DMS 273 (cell line): ENCODE measurements around the gene MARCKSL1.

Experiments
- DNase-seq: peaks from one replicate; lab custom pipeline; 2025; ENCODE audit not compliant: unreplicated experiment; lab: John Stamatoyannopoulos, UW

The MARCKSL1 gene

DNA sequence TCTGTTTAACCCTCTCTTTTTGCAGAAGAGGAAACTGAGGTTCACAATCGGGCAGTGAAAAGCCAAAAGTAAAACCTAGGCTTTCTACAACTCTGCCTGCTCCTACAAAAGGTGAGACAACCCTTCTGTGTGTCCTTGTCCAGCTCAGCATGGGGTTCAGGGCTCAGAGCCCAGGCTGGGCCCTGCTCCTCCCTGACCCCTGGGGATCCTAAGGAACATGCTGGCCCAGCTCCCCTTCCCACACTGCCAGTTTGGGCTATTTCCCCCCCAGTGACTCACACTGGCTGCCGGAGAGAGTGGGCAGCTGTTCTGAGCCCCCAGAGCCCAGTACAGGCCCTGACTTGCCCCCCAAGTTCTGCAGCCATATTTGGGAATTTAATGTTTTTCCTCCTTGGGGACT, 17.4 kb upstream of the MARCKSL1 start:
- DNase-seq = peak; percentile 53

DNA sequence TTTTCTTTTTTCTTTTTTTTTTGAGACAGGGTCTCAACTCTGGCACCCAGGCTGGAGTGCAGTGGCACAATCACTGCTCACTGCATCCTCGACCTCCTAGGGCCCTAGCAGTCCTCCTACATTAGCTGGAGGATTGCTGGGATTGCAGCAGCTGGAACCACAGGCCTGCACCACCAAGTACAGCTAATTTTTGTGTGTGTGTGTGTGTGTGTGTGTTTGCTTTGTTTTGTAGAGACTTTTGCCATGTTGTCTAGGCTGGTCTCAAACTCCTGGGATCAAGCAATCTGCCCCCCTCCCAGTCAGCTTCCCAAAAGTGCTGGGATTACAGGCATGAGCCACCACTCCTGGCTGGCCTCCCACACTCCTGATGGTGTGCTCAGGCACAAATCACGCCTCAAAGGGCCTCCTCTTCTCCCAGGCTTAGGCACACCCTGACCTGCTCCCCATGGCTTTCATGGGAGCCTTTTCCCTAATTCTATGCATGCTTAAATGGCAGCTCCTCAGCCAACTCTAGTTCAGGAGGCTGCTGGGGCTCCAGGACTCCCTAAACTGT, 16.9 kb upstream of the MARCKSL1 start:
- DNase-seq = peak; percentile 41

DNA sequence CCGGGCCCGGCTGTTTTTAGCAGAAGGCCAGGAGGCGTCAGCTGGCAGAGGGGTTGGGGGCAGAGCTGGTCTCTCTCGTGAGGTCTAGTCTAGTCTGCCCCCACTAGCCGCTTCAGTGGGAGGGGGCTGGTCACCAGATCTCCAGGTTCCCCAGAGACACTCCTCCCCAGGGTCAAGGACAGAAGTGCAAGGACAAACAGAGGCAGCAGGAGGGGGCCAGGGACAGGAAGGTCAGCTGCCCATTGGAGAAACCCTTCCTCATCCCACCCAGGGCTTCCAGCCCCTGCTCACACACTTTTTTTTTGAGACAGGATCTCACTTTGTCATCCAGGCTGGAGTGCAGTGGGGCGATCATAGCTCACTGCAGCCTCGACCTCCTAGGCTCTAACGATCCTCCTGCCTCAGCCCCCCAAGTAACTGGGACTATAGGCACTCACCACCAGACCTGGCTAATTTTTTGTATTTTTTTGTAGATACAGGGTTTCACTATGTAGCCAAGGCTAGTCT, 16.3 kb upstream of the MARCKSL1 start:
- no peak for DNase-seq

DNA sequence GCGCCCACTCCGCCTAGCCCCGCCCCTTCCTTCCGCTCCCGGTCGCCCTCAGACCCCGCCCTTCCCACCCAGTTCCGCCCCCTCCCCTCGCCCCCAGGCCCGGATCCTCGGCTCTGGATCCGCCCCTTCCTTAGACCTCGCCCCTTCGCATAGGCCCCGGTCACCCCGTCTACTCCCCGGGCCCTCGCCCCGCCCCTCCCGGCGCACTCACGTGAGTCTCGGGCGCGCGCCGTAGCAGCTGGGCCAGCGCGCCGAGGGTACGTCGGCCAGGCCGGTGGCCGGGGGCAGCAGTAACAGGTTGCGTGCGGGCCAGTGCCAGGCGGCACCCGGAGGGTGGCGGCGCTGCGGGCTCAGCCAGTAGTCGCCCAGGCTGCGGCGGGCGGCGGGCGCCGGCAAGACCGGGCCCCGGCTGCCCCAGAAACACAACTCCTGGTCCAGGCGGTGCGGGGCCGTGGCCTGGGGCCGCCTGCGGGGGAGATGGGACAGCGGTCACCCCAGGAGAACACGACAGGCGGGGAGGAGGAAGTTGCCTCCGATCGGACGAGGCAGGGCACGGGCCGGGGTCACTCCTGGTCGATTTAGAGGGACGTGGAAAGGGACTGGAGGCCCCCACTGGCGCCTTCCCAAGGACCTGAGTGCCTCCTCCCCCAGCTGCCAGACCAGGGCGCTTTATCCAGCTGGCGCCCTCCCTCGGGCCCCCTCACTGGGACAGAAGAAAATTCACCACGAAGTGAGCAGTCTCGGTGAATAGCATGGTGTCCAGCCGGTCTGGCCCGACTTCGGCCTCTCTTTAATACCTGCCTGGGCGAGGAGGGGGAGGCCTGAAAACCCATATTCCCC, 15.6 kb upstream of the MARCKSL1 start:
- DNase-seq = peak; percentile 99

DNA sequence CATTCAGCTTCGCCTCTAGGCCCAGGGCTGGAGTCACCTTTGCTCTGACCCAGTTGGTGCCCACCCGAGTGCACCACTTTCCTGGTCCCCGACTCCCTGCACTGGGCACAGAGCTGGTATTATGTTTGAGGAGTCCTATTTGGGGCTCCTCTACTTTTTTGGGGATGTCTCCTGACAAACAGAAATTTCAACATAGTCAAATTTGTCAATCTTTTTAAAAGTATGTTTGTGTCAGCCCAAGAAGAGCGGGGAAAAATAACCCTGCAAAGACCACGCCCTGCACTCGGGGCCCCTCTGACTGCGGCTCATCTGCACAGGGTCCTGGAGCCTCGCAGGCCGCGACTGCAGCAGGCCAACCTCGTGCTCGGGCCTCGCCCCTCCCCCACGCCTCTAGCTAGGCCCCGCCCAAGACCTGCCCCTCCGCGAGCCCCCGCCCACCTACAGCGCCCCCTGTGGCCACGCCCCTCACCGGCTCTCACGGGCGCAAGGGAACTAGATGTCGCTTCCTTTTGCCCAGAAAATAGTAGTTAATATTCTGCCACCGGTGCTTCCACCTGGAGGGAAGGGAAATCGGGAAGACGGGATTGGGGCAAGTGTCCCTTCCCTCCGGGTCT, 14.9 kb upstream of the MARCKSL1 start:
- peak; percentile 92 for DNase-seq

DNA sequence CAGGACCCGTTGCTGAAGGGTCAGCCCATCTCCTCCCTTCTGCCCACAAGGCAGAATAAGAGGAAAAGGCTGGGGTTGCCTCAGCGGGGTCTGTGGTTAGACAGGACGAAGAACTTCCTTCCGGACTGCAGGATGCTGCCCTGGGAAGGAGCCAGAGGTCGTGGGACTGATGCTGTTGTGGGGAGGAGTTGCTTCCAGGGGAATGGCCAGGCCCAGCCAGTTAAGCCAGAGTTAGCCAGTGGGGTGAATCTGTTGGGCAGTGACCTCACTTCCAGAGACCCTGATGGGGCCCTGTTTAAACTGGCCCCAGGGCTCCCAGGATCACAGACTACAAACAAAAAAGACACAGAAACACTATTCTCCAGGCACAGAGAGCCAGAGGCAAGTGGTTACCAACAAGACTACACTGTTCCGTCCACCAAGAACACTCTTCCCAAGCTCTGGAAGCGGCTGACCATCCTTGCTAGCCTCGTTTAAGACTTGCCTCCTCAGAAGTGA, 13.2 kb upstream of the MARCKSL1 start:
- no peak for DNase-seq

DNA sequence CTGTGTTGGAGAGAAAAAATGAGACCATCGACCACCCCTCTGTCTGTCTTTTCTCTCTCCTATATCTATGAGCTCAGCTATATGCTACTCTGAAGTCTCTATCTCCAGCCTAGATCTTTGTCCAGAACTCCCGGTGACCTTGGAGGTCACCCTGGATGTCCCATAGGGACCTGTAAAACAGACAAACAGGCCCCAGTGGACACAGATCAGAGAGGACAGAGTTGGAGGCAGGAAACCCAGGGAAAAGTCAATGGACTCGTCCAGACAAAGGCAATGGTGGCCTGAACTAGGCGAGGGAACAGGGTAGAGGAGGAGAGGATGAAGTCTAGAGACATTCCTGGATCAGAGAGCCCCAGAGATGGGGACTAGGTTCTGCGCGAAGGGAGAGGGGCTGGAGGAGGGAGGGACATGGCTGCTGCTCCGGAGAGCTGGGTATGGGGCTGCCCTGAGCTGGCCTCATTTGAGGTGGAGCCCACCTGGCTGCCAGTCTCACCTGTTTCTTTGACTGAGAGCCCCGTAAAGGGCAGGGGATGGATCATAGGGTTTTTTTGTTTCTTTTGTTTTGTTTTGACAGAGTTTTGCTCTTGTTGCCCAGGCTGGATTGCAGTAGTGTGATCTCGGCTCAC, 10.6 kb upstream of the MARCKSL1 start:
- DNase-seq = no peak

DNA sequence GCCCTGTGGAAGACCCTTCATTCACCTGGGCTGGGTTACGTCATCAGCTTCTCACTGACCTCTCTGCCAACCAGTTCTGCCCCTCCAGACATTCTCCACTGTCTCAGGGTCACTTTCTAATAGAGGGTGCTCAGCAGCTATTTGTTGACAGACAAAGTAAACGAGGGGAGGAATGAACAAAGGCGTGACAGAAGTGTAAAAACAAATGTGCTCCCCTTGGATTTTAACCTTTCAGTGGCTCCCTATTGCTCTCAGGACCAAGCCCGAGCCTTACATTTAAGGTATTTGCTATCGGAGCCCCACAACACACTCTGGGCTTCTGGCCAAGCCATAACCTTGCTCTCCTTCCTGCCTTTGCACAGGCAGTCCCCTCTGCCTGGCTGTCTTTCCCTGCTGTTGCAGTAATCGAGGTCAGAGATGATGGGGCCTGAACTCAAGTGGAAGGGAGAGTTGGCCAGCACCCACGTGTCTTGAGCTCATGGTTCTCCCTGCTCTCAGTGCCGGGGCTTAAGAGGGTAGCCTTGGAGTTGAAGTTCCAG, 9.3 kb upstream of the MARCKSL1 start:
- DNase-seq = peak; percentile 28

DNA sequence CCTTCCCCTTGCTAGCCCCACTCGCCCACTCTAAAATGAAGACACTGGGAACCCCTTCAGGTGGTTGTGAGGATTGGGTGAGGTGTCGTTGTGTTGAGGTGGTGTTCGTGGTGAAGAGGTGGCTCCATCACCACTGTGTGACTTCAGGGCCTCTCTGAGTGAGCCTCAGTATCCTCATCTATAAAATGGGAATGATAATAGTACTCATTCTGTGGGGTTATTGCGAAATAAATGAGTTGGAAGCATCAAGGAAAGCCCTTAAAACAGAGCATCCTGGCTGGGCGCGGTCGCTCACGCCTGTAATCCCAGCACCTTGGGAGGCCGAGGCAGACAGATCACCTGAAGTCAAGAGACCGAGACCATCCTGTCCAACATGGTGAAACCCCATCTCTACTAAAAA, 6.7 kb upstream of the MARCKSL1 start:
- DNase-seq = no peak

DNA sequence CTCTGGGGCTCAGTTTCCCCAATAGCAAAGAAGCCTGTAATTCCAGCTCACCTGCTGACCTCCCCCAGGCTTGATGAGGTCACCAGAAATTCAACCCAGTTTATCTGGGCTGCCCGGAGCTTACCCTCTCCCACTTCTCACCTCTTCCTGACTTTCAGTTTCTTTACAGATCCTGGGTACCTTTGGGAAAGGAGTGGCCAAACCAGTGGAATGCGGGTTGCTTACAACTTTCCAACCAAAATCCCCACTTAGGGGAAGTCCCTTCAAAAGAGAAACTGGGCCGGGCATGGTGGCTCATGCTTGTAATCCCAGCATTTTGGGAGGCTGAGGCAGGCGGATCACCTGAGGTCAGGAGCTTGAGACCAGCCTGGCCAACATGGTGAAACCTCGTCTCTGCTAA, 5.9 kb upstream of the MARCKSL1 start:
- DNase-seq = no peak

DNA sequence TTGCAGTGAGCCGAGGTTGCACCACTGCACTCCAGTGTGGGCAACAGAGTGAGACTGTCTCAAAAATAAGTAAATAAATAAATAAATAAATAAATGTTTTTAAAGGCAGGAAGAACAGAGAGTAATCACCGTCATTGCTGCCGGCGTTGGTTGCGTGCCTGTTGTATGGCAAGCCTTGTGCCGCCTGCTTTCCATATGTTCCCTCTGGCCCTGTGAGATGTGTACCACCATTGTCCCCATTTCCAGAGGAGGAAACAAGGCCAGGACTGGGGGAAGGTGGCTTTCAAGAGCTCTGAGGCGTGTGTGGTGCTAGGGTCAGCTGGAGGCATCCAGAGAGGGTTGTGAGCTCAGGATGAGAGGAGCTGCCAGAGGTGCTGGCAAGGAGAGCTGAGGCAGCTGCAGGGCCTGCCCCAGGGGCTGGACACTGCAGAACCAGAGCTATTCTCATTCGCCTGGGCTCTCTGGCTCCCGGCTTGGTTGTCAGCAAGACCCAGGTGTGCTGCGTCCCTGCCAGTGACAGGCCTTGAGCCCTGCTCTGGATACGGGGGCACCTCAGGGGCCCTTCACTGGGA, 5.2 kb upstream of the MARCKSL1 start:
- DNase-seq = no peak

DNA sequence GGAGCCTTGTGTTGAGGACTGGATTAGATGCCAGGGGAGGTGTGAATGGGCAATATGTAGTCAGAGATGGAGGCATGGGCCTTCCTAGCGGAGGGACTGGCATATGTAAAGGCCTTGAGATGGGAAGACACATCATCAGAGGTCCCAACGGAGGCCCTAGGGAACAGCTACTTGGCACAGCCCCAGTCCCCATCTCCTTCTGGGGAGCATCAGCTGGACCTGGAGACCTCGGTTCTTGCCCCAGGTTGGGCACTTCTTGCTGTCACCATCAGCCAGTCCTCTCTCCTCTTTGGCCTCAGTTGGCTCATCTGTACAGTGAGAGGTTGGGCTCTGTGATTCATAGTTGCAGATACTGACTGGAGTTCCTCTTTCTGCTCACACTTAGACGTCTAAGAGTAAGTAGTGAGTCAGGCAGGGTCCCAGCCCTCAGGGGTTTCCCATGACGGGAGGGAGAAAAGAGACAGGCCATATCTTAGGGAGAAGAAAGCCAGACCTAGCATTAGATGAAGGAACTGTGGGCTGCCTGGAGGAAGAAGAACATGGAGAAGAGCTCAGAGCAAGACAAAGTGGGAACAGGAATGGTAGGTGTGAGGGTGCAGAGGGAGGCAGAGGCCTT, 3.4 kb upstream of the MARCKSL1 start:
- DNase-seq = no peak

DNA sequence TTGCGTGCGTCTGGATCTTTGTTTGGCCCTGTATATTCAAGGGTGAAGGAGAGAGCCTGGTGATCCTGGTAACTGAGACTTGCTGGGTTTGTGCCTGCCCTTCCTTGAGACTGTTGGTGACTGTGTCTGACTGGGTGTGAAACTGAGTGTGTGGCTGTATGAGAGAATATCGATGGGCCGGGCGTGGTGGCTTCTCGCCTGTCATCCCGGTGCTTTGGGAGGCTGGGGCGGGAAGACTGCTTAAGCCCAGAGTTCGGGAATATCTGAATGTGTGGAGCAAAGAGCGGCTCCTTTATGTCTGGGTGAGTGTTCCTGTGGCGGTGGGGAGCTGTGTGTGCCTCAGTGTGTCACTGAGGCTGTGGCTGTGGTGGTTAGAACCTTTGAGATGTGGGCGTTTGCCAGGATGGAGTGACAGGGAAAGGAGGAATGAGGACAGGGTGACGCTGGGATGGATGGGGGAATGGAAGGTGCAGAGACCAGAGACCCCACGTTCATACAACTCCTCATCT, 2.7 kb upstream of the MARCKSL1 start:
- DNase-seq = no peak

DNA sequence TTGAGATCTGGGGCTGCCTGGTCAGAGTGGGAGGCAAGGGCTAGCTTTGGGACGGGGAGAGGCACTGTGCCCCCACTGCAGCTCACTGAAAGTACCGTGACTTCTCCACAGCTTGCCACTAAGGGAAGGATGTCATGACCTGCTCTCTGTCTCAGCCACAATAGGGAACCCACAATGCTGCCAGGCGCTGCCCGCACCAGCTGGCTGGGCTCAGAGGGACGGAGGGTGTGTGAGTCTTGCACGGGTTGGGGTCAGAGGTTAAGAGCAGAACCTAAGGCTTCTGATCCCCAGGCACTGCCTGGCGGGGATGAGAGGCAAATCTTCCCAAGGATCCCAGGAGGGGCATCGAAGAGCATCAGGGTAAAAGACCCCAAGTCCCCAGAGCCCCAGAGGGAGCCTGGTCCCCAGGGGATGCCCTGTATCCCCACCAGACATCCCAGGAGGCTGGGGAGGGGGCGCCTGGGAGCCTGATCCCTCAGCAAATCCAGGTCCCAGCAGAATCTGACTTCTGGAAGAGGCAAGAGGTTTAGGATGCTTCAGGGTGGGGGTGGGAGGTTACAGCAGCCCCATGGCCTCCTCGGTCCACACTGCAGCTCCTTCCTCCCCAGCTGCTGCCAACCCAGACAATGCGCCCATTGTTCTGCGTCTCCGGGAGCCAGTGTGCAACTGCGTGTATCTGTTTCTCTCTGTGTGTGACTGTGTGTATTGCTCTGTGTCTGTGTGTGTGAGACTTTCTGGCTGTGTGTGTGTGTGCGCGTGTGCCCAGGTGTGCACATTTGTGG, 2.0 kb upstream of the MARCKSL1 start:
- DNase-seq = no peak

DNA sequence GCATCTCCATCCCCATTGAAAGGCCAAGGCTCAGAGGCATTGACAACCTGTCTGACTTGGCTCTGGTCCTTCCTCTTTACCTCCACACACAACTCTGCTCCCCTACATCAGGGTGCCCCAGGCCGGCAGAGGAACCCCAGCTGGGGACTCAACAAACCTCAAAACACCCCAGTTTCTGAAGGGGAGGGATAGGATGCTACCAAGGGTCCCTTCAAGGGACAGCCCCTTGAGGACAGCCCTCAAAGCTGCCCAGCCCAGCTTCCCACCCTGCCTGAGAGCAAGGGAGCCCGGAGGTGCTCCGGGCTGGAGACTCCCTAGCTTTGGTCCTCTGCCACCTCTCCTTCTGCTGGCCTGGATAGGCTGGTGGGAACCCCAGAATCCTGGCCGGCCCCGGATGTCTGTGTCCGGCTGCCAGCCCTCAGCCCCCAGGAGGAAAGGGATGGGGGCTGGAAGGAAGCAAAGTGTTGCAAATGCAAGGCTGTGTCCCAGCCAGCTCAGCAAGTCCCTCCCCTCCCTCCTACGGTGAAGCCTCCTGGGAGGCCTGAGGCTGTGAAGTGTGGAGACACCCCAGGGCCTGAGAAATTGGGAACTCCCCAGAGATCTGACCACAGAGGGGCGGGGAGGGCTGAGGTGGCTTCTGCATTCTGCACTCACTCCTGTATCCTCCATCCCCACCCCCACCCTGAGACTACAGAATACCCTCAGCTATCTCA, 1.1 kb upstream of the MARCKSL1 start:
- no peak for DNase-seq

DNA sequence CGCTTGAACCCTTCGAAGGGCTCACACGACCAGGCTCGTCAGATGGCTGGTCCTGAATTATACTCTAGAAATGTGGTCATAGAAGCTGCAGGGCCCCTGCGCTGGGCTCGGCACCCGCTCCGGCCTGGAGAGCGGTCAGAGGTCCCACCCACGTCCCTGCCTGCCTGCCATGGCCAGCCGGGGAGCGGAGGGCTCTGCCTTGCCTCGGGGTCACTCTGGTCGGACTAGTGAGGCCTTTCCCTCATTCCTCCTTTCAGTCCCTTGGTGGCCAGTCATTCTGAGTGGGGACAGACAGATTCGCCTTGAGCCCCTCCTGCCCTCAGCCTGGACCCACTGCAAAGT, 529 bp upstream of the MARCKSL1 start:
- no peak for DNase-seq

DNA sequence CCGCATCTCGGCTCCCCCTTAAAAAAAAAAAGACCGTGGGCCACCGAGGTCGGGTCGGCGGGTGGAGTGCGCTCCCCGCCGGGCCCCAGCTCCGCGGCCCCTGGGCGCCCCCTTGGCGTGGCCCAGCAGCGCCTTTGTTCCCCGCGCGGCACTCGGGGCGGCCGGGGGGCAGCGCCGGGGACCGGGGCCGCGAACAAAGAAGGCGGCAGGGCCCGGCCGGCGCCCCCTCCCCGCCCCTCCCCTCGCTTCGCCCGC, 571 bp downstream of the MARCKSL1 start:
- DNase-seq = no peak

DNA sequence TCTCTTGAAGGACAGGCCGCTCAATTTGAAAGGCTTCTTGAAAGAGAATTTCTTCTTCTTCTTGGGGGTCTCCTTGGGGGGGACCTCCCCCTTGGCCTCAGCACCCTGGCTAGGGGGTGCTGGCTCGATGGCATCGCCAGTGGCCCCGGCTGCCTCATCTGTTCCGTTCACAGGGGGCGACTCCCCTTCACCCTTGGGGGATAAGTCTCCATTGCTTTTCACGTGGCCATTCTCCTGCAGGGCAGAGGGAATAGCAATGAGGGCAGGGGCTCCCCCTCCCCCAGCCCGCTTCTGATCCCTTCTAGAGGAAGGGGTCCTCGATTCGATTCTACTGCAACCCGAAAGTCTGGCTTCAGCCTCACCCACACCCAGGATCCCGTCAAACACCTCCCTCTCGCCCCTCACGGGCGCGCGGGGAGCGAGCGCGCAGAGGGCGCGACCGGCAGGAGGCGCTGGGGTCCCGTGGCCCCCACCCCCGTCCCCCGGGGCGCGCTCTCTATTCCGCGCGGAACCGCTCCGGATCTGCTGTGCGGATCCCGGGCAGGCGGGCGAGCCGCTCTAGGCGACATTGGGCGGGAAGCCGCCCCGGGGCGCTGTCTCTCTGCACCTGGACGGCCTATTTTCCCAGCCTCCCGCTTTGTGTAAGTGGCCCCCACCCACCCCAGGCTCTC, 1.0 kb downstream of the MARCKSL1 start:
- DNase-seq = peak; percentile 84
